KOPT-K1 (cell line): ENCODE data around the gene RETSAT.
A peak's percentile ranks its signal among the peaks of the same experiment; 100 is the strongest.
"Not testable (repeated sequence)": the region's sequence is repeated elsewhere in the genome, so short reads cannot be mapped to it uniquely, and the experiment has no call there.

ENCODE experiments used
- H3K27ac ChIP-seq: fragments of 200-600 bp; sonication (generic); 2 replicates; pipeline ENCODE4 v1.5.1; 2016; ENCODE audit warnings: antibody characterized with exemption, mild to moderate bottlenecking, low read depth, low read length; ENCODE audit not compliant: poor library complexity, severe bottlenecking
- H3K36me3 ChIP-seq: fragments of 200-600 bp; sonication (generic); 2 replicates; pipeline ENCODE4 v1.5.1; 2017; ENCODE audit warnings: antibody characterized with exemption, mild to moderate bottlenecking, low read length, moderate library complexity; ENCODE audit not compliant: insufficient read depth
- H3K9me3 ChIP-seq: fragments of 200-600 bp; sonication (generic); 2 replicates; pipeline ENCODE4 v1.5.1; 2017; ENCODE audit warnings: antibody characterized with exemption, low read length, mild to moderate bottlenecking; ENCODE audit not compliant: insufficient read depth, poor library complexity, severe bottlenecking

RETSAT gene

DNA sequence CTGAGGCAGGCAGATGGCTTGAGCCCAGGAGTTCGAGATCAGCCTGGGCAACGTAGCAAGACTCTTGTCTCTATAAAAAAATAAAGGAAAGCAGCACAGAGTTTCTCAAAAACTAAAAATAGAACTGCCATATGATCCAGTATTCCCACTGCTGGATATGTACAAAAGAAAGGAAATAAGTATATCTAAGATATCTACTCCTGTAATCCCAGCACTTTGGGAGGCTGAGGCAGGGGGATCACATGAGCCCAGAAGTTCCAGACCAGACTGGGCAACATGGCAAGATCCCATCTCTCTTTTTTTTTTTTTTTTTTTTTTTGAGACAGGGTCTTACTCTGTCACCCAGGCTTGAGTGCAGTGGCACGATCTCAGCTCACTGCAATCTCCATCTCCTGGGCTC is 24.6 kb downstream of the RETSAT start:
- H3K9me3 ChIP-seq, H3K27ac ChIP-seq: not testable (repeated sequence)
- H3K36me3 ChIP-seq: peaks cover 22% of the 10 kb centered on the region

DNA sequence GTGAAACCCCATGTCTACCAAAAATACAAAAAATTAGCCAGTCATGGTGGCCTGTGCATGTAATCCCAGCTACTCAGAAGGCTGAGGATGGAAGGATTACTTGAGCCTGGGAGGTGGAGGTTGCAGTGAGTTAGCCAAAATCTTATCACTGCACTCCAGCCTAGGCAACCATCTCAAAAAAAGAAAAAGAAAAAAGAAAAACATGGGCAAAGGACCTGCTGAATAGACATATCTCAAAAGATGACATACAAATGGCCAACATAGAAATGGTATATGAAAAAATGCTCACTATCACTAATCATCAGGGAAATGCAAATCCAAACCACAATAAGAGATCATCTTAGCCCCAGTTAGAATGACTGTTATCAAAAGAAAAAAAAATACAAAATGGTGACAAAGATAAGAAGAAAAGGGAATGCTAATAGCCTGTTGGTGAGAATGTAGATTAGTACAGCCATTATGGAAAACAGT is 25.1 kb downstream of the RETSAT start:
- H3K36me3 ChIP-seq: peaks cover 27% of the 10 kb centered on the region
- H3K27ac ChIP-seq: peak overlapping the region; percentile 97
- no peaks in the 10 kb centered on the region for H3K9me3 ChIP-seq

DNA sequence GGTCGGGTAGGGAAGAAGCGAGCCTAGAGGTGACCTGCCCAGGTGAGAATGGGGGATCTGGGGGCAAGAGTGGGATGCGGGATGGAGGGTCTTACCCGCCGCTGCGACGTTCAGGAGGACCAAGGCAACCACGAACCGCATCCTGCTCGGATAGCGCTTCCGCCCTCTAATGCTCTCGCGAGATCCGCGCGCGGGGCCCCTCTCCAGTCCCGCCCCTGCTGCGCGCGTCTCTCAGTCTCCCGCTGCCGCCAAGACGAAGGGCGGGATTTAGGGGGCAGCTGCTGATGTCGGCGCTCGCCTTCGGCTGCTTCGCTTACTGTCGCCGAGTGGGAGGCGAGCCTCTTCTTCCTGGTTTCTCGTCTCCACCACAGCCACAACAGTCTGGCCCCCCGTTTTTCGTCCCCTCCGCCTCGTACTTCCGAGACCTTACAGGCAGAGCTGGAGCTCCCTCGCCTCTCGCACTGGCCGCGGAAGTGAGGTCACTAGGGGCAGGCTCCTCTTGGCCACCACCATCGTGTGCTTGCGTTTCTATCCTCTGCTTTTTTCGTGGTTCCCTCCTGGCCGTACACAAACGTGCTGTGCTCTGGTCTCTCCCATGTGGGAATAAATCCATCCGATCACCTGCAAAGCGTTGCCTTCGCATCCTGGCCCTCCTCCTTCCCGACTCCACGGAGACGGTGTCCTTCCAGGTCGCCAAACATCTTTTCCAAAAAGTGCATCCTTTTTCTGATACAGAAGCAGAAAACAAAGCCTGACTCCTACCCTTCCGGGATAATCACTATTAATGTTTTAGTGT is 26.3 kb downstream of the RETSAT start, which contains the start of gene TGOLN2:
TSS of gene TGOLN2 (minus strand) at position 168 of the 796 bp plus-strand sequence. CDS start at position 141, 27 bp downstream.
- H3K36me3 ChIP-seq: peaks cover 39% of the 10 kb centered on the region
- H3K27ac ChIP-seq: peak within 1 kb of the TSS; percentile 97
- H3K9me3 ChIP-seq: no peaks in the 10 kb centered on the region

DNA sequence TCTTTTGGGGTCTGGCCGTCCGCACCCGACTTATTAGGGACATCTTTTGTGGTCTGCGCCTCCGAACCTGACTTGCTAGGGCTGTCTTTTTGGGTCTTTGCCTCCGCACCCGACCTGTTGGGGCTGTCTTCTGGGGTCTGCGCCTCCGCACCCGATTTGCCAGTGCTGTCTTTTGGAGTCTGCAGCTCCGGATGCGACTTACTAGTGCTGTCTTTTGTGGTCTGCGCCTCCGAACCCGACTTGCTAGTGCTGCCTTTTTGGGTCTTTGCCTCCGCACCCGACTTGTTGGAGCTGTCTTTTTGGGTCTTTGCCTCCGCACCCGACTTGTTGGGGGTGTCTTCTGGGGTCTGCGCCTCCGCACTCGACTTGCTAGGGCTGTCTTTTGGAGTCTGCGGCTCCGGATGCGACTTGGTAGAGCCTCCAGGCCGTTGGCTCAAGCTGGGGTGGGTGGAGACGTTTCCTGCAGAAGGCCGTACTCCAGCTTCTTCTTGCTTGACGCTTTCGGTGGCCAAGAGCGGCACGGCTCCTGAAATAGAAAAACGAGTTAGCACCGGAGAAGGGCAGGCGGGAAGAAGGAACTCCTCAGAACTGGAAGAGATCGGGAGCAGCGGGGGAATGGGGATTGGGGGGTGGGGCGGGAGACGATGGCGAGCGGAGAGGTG is 27.0 kb downstream of the RETSAT start:
- H3K9me3 ChIP-seq: no peaks in the 10 kb centered on the region
- peak overlapping the region; percentile 97 for H3K27ac ChIP-seq
- peaks cover 46% of the 10 kb centered on the region for H3K36me3 ChIP-seq

DNA sequence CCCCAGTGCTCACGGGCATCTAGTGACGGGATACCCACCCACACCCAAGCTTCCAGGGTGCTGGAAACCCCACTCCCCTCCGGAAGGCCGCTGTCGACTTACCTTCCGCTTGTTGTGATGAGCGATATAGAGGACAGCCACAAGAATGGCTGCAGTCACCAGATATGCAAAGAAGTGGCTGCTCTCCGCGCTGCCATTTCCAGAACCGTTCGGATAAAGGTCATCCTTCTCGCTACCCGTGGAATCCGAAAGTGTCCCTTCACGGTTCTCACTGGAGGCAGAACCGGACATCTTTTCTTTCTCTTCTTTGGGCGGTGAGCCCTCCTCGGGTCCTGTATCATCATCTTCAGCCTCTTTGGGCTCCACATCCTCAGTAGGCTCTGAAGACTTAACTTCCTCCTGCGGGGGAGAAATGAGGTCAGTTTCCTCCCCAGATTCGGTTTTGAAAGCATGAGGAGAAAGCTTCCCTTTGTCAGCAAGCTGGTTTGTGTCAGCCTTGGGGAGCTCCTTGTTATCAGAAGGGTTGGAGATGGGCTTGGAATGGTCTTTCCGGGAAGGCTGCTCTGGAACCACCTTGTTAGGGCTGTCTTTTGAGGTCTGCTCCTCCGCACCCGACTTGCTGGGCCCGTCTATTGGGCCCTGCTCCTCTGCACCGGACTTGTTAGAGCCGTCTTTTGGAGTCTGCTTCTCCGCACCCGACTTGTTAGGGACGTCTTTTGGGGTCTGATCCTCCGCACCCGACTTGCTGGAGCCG is 27.7 kb downstream of the RETSAT start:
- peaks cover 54% of the 10 kb centered on the region for H3K36me3 ChIP-seq
- H3K9me3 ChIP-seq: no peaks in the 10 kb centered on the region
- peak overlapping the region; percentile 97 for H3K27ac ChIP-seq

DNA sequence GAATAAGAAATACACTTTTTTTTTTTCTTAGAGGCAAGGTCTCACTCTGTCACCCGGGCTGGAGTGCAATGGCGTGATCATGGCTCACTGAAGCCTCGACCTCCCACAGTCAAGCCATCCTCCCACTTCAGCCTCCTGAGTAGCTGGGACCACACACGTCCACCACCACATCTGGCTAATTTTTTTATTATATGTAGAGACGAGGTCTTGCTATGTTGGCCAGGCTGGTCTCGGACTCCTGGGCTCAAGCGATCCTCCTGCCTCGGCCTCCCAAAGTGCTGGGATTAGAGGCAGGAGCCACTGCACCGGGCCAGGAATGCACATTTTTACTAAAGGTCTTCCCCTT is 28.9 kb downstream of the RETSAT start:
- Histone ChIP-seq H3K9me3 (no peaks in the 10 kb centered on the region), H3K36me3 (peaks cover 65% of the 10 kb centered on the region), H3K27ac (peak overlapping the region; percentile 97)

DNA sequence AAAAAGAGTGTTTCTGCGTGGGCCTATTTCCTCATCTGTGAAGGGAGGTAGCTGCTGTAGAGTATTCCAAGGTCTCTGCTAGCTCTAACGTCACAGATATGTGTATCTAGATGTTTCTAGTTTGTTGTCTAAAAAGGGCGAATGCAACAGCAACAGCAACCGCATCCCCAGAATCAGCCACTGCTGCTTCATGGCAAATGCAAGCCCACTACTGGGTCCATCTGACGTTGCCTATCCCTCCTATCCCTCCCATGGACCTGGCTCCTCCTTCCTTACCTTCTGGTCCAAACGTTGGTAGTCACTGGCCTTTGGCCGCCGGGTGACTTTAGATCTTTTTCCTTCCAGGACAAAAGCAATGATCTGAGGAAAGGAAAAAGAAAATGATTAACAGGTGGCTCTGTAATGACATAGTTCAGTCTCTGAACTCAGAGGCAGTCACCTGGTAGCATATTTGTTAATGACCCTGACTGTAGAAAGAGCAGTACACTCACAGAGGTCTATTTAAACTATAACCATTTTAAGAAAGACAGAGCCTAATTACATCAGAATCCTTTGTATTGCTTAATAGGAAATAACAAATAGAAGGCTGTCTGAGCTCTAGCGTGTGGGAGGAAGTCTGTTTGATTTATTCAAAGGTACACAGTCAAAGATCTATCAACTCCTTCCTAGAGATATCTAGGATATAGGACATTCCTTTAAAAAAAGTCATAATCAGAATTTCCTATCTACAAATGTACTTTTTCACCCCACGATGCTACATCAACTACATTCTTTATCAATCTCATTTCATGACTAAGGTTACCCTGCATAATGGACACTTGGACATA is 29.5 kb downstream of the RETSAT start:
- no peaks in the 10 kb centered on the region for H3K9me3 ChIP-seq
- peak overlapping the region; percentile 6 for H3K27ac ChIP-seq
- peaks cover 71% of the 10 kb centered on the region for H3K36me3 ChIP-seq

DNA sequence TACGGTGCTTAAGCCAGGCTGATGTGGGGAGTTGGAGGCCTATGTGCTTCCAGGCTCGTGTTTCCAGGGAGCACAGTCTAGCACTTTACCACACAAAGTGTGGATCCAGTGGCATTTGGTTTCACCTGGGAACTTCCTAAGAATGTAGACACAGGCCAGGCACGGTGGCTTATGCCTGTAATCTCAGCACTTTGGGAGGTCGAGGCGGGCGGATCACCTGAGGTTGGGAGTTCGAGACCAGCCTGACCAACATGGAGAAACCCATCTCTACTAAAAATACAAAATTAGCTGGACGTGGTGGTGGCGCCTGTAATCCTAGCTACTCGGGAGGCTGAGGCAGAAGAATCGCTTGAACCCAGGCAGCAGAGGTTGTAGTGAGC is 30.4 kb downstream of the RETSAT start:
- peaks cover 80% of the 10 kb centered on the region for H3K36me3 ChIP-seq
- not testable (repeated sequence) for H3K9me3 ChIP-seq

DNA sequence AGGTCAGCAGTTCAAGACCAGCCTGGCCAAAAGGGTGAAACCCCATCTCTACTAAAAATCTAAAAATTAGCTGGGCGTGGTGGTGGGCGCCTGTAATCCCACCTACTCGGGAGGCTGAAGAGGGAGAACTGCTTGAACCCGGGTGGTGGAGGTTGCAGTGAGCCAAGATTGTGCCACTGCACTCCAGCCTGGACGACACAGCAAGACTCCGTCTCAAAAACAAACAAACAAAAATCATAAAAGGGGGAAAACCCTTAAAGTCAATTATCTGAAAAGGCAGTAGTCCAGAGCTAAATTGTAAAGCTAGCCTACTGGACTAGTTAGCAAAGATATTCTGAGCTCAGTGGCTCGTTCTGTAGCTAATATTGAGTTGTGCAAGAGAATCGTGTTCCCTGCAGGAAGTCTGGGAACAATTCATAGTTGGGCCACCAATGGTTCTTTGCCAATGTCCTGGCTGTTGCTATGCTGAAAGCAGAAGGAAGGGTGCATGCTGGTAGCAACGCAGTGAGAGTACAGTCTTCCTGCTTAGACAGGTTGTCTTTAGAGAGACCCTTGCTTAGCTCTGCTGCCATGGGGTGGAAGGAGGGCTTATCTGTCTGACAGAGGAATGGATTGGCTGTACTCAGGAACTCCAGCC is 30.9 kb downstream of the RETSAT start:
- Histone ChIP-seq H3K36me3 (peaks cover 85% of the 10 kb centered on the region), H3K27ac (no peak overlapping the region)

More for the DNA sequence above, 30.4 kb downstream of the RETSAT start:
- H3K27ac ChIP-seq: not testable (repeated sequence)

DNA sequence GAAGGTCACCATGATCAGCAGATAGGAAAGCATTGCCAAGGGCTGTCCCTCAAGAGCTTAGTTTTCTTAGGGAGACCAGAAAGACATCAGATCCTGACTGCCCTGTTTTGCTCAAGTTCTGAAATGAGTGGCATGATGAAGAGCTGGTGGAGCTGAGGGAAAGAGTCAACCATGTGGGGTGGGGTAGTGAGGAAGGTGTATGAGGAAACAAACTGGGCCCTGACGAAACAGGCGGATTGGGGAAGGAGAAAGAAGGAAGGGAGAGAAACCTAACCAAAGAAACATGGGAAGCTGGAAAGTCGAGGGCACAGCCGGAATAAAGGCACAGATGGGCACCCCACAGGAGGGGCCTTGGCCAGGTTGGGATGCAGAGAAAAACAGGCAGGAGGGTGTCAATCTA is 34.5 kb downstream of the RETSAT start:
- Histone ChIP-seq H3K27ac (no peak overlapping the region), H3K9me3 (no peaks in the 10 kb centered on the region), H3K36me3 (peaks cover 92% of the 10 kb centered on the region)

More for the DNA sequence above, 30.9 kb downstream of the RETSAT start:
- no peaks in the 10 kb centered on the region for H3K9me3 ChIP-seq

DNA sequence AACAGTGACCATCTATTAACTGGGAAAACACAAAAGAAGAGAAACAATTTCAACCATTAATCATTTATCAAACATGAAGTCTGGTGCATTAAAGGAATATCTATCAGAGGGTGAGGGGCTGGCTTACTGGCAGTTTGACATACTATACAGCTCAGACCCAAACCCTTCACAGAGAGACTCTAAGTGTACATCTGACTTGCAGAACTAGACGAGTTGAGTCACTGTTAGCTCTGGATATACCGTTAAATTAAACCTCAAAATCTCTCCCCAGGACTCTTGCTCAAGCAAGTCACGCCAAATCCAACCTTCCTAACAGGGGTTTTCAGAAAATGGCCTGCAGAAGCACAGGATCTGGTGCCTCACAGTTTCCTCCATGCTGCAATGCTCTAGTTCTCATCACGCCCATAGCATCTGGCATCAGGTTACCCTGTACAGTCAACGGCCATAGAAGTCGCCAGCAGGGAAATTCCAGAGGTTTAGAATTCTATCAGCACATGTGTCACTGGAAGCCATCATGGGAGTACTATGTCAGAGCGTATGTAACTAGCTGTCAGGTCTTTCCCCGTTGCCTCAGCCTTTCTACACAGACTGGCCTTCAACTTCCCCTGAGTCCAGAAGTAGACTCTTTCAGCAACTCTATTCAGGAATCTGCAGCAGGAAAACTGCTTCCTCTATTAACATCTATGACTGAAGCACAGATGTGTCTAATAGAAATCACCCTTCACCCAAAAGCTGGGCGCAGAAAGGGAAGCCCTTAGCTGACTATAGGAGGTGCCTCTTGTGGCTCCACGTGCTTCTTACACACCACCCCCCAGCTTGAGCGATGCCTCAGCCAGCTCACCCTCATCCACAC is 35.9 kb downstream of the RETSAT start:
- Histone ChIP-seq H3K27ac (no peak overlapping the region), H3K9me3 (no peaks in the 10 kb centered on the region), H3K36me3 (peaks cover 92% of the 10 kb centered on the region)

DNA sequence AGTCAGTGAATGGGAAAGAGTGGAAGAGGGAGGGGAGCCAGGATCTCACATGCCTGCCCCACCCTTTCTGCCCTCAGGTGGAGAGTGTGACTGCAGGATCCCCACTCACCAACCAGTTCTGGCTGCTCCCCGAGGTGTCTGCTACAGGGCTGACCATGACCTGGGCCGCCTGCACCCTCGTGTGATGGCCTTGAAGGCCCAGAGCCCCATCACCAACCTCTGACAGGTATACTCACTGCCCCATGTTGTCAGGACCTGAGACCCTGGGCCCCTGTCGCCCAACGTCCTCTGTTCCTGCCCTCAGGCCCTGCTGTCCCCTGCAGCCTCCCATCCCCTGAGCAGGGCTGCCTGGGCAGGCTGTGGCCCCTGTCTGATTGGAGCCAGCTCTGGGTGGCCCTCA is 38.4 kb downstream of the RETSAT start:
- H3K36me3 ChIP-seq: peaks cover 67% of the 10 kb centered on the region
- not testable (repeated sequence) for H3K9me3 ChIP-seq, H3K27ac ChIP-seq

DNA sequence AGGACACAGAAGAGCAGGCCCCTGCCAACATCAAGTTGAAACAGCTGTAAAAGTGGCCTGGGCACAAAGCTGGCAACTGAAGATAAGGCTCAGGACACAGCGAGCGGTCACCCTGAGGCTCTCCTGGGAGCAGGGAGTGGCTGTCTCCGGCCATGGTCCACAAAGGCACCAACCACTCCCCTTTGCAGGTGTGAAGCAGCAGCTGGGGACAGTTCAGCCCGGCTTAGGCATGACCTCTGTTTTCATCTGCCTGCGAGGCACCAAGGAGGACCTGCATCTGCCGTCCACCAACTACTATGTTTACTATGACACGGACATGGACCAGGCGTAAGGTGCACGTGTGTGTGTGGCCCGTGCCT is 39.5 kb downstream of the RETSAT start:
- no peaks in the 10 kb centered on the region for H3K9me3 ChIP-seq
- H3K27ac ChIP-seq: no peak overlapping the region
- H3K36me3 ChIP-seq: peaks cover 56% of the 10 kb centered on the region
